ENCODE data around the gene CSTPP1. TPM values are rescaled to one million over a fixed set of nuclear protein-coding genes. Genes with fewer than 3 reads are reported as not detected.
A peak's percentile ranks its signal among the peaks of the same experiment; 100 is the strongest.

Gene CSTPP1
- total and polyA plus RNA-seq, 2 of the 8 experiments (the other 6 are each of a cell fraction or from before 2014, with no cell fraction given) = 24.2 to 28.7 TPM

GRCh38 chr11:47060807-47061206 is 124.2 kb downstream of the CSTPP1 start (continued):
- TF ChIP-seq MAFK (IDR thresholded peaks at IDR 0.05; ENCODE audit: low read depth, low read length) = peak; percentile 75; the same call in 1 of the 2 replicates
- TF ChIP-seq ASH2L (IDR thresholded peaks at IDR 0.05; ENCODE audit: low read length) = no peak
- no peak for TF ChIP-seq JUND (IDR thresholded peaks at IDR 0.05; ENCODE audit: low read length)
- TF ChIP-seq SUZ12 (IDR thresholded peaks at IDR 0.05; ENCODE audit: low read length) = no peak
